Activated gamma-delta T cell treated with anti-CD3 and anti-CD28 coated beads, Interleukin-2, amount 50 U/mL, for 16 hours (primary cell): ENCODE results near the gene NODAL.
"Not testable (repeated sequence)": the region's sequence is repeated elsewhere in the genome, so short reads cannot be mapped to it uniquely, and the experiment has no call there.

ENCODE experiments used
- DNase-seq: peaks from one replicate; pipeline ENCODE4 v3.0.0-alpha.2; 2020; ENCODE audit warnings: low read depth

Gene NODAL

DNA sequence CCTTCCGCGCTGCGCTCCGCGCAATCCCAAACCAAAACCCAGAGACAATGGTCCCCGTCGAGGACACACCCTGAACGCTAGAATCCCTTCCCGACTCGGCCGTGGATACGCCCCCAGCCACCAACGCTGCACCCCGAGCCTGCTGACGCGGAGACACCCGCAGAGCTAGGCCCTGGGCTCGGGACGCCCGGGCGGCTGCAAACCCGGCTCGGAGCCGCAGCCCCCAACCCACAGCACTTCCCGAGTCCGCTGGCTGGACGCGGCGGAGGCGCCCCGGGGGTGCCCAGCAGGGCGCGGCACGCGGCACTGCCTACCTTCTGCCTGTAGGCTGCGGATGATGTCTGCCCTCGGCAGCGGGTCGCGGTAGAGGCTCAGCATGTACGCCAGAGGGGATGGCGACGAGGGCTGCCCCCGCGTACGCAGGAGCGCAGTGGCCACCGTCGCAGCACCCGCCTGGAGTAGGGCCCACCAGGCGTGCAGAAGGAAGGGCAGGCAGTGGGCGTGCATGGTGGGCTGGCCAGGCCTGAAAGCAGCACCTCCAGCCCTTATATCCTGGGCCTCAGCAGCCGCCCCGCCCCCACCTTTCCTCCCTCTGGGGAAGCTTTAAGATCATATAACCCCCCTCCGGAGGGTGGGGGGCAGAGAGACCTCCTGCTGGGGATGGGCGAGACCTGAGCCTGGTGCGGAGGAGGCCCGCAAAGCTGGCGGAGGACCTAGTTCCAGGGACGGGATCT is at the start of gene NODAL:
Gene NODAL (minus strand): TSS at position 521 of the 734 bp plus-strand sequence. CDS start 14 bp downstream, at position 507.
- DNase-seq, result no peak

DNA sequence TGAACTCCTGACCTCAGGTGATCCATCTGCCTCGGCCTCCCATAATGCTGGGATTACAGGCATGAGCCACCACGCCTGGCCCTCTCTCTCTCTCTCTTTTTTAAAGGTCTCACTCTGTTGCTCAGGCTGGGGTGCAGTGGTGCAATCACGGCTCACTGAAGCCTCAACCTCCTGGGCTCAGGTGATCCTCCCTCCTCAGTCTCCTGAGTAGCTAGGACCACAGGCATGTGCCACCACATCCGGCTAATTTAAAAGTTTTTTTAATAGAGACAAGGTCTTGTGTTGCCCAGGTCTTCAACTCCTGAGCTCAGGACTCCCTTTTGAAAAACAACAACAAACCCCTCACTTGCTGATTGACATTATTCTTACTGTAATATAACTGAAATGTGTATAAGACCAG is 48.7 kb upstream of the NODAL start:
- DNase-seq, result no peak

DNA sequence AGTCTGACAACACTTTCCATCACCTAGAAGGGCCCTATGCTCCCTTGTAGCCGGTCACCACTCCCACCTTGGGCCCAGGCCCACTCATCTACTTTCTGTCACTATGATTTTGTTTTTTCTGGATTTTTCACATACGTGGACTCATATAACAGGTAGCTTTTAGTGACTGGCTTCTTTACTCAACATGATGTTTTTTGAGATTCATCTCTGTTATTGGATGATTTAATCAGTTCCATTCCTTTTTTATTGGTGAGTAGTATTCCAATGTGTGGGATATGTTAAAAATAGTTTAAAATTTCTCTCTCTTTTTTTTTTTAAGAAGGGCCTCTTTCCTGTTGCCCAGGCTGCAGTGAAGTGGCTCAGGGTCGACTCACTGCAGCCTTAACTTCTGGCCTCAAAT is 46.3 kb upstream of the NODAL start:
- no peak for DNase-seq

DNA sequence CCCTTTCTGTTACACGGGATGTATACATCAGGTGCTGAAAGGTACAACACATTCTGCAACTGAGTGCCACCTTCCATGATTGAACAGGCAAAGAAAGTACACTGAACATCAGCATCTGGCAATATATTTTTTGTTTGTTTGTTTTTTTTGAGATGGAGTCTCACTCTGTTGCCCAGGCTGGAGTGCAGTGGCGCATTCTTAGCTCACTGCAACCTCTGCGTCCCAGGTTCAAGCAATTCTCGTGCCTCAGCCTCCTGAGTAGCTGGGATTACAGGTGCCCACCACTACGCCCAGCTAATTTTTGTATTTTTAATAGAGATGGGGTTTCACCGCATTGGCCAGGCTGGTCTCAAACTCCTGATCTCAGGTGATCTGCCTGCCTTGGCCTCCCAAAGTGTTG is 42.4 kb upstream of the NODAL start:
- not testable (repeated sequence) for DNase-seq

DNA sequence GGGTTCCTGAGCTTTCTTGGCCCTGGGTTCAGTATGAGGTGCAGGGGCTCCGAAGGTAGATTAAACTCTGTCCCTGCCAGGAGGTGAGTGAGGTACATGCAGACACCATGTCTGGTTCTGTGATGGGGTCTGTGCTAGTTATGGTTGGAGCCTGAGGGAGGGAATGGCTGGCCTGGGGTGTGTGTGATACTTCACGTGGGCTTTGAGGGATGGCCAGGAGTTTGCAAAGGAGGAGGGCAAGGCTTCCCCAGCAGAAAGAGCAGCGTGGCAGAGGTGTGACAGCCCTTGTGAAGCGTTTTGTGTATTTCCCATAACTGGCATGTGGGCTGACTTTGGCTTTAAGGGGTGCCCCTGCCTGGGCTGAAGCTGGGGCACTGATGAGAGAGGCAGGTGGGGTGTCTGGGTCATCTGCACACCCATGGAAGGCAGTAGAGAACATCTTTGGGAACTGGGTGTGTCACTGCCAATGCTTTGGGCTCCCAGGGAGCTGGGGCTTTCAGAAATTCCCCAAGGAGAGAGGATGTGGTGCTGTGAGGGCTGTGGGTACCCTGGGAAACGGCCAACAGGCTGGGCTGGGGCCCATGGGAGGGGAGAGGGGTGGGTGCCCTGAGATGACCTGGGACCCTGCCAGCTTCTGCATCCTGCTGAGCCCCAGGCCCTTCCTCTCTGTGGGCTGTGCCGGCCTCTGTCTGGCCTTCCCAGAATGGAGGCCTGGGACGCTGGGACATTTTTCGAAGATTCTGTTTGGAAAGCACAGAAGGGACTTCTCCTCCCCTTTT is 41.7 kb upstream of the NODAL start:
- no peak for DNase-seq

DNA sequence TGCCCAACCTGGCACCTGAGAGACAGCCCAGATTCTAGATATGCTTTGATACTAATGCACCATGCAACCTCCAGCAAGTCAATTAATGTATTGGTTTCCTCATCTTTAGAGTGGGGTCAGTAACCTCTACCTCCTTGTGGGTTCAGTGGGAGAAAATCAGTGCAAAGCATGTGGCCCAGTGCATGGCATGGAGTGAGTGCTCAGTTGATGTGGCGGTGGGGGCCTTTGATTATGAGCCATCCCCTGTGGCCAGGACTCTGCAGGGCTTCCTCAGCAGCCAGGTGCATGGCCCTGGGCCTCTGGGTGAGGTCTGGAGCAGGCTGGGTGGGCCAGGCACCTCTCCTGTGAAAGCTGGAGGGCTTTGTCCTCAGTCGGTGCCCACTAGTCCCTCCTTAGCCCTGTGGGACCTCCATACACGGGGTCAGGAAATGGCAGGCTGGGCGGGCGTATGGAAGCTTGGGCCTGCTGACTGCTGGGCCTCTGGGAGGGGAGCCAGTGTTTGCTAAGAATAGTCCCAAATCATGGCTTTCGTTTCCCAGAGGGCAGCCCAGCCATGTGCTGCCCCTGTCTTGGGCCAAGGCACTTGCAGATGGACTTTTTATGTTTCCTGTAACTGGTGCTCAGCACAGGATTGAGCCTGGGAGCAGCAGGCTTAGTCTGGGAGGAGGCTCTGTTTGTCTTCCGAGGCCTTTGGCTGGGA is 40.5 kb upstream of the NODAL start:
- DNase-seq, result no peak

DNA sequence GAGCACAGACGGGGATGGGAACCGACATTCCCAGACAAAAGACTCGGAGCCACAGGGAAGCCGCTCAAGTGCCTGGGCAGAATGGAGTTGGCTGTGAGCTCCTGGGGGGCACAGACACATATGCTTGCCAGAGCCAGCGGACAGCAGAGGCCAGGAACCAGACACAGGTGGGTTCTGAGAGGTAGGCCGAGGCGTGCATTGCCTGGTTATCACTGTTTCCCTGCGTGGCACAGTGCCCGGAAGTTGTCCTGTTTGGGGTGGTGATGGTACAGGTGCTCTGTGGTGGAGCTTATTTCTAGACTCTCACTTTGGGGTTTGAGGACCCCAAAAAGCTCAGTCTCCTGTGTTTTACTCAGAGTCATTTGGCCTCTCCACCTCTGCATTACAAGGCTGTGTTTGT is 39.6 kb upstream of the NODAL start:
- DNase-seq, result no peak

DNA sequence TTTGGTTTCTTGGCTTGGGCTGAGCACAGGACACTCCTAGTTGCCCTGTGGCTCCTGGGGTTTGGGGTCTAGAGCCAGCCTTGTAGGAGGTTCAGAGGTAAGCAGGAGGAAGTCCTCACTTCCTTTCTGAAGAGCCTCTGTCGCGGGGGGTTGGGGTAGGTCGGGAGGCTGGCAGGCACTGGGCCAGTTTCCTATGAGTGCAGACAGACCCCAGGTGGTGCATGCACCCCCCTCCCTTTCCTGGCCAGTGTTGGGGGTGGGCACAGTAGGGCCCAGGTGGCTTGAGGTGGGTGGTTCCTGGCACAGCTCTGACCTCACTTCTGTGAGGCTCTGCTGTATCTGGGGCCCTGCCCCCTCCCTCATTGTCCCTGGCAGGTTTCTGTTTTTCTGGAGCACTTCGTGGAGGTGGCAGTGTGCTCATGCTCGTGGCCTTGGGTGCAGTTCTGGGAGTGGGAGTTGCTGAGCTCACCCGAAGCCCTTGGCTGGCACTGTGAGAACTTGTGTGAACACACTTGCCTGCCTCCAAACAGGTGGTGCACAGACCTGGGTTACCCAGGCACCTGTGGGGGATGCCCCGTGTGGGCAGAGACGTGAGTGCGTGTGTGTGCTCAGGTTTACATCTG is 38.9 kb upstream of the NODAL start:
- DNase-seq, result no peak

DNA sequence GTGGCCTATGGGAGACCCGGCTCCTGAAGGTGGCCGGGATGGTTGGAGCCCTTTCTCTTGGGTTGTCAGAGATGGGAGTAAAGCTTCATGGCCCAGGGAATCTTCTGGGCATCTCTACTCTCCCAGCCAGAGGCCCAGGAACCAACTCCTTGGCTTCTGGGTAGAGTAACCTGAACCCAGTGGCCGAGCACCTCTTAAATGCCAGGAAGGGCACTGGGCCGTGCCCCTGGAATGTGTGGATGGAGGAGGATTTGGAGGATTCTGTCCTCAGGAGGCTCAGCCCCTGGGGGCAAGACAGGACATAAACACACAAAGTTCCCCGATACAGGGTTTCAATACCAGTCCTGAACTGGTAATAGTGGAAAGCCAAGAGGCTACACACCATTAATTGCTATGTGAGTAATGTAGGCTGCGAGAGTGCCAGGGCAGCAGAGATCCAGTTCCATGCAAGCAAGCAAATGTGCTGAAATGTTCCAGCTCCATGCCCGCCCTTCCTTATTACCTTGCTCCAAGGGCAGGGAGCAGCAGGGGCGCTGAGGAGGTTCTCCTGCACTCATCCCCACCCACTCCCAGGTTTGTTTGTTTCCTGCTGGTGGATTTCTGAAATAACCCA is 38.3 kb upstream of the NODAL start:
- no peak for DNase-seq

DNA sequence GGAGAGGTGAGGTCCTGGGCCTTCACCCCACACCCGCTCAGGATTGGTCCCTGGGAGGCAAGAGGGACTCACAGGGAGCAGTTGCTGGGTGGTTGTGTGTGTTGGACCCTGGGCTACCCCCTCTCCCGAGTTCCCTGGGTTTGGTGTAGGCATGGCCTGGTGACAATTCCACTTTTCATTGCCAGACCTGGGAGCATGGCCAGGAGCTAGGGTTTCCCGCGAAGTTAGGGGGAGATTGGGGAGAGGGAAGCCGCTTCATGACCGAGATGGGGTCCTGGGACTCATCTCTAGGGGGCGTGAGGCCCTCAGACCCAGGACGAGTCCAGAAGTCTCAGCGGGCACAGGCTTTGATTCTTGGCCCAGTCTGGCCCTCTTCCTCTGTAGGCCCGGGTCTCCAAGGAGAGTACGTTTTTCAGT is 37.7 kb upstream of the NODAL start:
- DNase-seq, result no peak

DNA sequence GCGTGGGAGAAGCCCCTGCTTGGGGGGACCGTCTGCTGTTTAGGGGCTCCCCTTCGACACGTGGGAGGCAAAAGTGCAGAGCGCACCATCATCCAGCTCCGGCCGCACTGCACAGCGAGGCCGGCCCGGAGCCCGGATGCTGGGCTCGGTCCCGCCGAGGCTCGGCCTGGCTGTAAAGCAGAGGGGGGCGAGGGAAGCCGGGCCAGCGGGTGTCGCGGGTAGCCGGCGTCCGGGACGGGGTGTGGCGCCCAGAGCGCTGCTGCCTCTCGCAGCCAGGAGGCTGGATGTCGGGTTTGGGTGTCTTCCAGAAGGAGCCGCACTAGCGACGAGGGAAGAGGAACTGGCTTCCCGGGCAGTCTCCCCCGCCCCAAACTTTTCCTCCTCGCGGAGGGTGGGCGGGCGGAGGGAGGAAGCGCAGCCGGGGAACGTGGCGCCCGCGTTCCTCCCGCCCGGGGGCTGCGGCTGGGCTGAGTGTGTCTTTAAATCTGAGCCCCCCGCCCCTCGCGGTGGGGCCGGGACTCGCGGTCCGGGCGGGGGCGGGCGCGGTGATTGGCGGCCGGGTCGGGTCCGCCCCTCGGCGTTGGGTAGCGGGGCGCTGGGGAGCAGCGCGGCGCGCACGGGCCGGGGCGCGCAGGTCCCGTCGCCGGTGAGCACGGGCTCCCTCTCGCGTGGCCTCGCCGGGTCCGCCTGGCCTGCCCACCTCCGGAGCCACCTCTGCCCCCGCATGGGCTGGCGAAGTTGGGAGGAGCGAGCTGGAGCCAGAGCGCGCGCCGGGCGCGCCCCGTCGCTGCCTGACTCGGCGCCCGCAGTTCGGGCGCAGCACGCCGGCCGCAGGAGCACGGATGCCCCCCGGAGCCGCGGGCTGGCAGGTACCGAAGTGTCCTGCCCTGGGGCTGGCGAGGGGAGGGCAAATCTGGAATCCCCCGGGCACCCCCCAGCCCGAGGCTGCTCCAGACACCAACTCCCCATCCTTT is 37.0 kb upstream of the NODAL start, which contains the start of gene PALD1:
Gene PALD1 (plus strand): TSS at position 577 of the 974 bp plus-strand sequence. CDS start 47,185 bp downstream, outside the sequence.
- peak; percentile 19 for DNase-seq

DNA sequence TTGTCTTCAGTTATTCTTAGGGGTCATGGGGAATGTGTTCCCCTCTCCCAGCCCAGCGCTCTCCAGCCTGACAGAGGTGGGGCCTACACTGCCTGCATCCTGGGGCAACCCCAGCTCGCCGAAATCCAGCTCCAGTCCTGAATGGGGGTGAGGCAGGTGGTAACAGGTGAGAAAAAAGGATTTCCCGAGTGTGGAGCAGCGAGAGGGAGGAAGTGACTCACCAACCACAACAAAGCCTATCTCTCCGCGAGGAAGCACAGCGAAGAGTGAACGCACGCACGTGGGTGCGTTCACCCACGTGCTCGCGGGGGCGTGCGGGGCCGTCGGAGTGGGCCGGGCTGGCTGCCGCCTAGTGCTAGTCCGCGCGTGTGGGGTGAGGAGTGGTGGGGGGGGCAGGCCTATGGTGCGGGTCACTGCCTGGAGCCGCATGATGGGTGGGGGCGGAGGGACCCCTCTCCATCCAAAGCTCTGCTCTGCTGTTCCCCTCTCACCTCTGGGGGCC is 36.2 kb upstream of the NODAL start:
- DNase-seq, result peak; percentile 63

DNA sequence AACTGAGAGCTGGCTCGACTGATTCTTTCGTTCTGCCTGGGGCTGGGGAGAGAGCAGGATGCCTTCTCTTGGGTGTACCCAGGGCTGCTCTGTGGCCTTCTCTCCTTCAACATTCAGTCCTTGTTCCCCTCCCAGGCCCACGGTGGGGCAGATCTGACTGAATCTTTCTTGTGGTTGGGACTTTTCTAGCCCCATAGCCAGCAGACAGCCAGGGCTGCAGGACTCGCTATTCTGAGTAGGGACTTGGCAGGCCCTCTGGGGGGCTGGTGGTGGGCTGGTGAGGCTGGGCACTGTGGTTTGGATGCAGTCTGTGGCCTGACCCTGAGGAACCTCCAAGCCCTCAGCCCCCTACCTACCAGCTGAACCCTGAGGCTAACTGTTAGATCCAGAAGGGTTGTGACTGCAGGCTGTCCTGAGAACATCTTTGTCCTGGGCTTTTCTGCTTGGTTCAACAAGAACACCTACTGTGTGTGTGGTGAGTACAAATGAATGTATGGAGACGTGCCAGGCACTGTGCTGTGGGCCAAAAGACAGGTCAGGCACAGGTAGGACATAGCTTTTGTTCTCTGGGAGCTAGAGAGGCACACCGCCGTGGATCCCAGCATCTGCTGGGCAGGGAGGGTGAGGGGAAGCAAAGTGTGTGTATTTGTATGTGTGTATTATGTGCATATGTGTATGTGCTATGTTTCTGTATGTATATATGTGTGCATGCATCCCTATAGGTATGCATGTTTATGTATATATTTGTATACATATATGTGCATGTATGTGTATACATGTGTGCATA is 35.0 kb upstream of the NODAL start:
- no peak for DNase-seq

DNA sequence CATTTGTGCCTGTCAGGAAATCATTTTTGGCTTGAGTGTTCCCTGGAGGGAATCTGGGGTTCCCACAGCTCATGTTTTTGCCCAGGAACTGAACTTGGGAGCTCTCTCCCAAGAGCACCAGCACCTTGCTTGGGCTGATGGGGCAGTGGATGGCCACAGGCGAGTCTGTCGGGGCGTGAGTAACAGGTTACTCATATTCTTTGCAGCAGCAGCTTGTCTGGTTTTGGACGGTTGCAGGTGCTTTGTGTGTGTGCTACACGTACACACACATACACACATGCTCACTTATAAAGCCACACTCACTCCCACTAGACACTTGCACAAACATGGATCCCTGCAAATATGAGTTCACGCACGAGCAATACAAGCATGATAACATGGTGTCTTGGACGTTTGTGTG is 34.2 kb upstream of the NODAL start:
- DNase-seq, result no peak

DNA sequence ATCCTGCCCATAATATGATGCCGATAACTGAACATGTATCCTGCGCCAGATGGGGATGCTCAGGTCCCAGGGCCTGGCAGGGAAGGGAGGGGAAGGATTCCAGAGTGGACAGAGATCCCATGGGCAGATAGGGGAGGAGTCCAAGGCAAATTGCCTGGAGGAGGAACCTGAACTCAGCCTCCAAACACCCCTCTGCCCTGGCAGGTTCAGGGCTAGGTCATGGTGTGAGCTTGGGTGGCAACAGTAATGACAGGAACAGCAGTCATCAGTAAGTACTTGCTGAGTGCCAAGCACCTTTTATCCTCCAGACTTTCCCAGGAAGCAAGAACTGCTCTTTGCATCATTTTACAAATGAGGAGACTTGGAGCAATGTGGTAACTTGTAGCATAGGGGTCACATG is 33.3 kb upstream of the NODAL start:
- no peak for DNase-seq

DNA sequence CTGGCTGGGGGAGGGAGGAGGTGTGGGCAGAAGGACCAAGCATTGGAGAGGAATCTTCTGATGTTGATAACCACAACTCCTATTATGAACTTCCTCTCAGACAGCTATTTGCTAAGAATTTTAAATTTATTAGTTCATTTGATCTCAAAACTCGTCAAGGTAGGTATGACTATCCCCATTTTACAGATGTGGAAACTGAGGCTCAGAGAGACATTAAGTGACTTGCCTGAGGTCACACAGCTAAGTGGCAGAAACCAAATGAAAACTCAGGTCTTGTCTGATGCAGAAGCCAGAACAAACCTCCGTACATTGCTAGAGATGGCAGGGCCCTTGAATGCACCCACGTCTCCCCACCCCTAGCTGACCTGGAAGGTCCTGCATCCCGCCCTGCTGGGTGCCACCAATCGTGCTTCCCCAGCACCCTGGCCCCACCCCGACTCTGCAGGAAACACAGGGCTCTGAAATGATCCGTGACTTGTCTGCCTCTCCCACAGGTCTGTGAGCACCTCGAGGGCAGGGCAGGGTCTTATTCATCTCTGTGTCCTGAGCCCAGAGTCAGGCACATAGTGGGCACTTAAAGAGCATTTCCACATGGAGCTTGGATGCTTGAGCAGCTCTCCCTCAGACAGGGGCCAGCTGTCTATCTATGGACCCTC is 31.4 kb upstream of the NODAL start:
- no peak for DNase-seq

DNA sequence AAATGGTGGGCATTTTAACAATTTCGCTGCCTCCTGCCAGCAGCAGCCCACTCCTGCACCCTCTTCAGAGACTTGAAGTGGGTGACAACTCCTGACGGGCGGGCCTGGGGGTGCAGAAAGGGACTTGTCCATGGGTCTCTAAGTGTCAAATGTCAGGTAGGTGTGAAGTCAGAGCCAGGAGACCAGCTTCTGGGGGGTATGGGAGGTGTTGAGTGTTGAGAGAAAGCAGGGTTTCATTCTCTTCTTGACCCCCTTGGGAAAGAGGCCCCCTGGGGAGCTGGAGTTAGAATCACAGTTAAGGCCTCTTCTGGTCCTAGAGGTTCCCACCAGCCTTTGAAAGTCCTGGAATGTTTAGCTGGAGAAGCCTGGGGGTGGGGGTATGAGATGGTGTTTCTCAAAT is 25.5 kb upstream of the NODAL start:
- no peak for DNase-seq

DNA sequence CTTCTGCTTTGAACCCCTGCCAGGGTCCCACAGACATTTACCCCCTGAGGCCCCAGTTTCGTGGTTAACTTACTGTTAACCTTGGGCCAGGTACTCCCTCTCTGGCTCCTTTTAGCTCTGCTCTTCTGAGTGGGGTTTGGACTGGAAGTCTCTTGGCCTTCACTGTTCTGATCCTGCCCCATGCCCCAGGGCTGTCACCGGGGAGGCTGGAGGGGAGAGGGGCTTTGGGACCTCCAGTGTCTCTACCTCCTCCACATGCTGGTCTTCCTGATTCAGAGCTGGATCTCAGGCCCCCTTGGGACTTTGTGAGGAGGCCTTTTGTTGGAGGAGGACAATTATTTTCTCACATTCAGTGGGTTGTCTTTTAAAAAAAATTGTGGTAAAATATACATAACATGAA is 24.4 kb upstream of the NODAL start:
- no peak for DNase-seq

DNA sequence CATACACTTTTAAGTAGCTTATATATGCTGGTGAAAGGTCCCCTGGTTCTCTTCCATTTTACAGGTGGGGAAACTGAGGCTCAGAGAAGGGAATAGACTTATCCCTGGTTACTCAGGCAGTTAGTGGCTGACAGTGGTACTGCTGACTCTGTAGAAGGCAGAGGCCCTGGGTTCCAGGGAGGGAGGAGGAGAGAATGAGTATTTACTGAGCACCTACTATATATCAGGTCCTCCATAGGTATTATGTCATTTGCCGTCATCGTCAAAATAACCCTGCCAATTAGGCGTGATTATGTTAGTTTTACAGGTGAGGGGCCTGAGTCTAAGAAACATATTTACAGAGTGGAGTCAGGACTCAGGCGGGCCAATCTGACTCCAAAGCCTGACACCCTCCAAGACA is 23.8 kb upstream of the NODAL start:
- DNase-seq, result no peak
